GM12891 (cell line): ENCODE results near the gene TBC1D22A.

Experiments
- POLR2A ChIP-seq: IDR thresholded peaks from 2 replicates; pipeline ENCODE4 v1.6.1; 2011; ENCODE audit warnings: low read depth, low read length, control low read depth
- POLR2AphosphoS5 ChIP-seq: IDR thresholded peaks from 2 replicates; pipeline ENCODE4 v1.6.1; 2011; ENCODE audit warnings: low read depth, low read length, control low read depth
- POU2F2 ChIP-seq: IDR thresholded peaks from 2 replicates; pipeline ENCODE4 v1.6.1; 2011; ENCODE audit warnings: low read depth, mild to moderate bottlenecking, control low read depth, low read length, moderate library complexity
- TAF1 ChIP-seq: IDR thresholded peaks from 2 replicates; pipeline ENCODE4 v1.6.1; 2011; ENCODE audit warnings: low read depth, low read length, control low read depth

GRCh38 chr22:47220752-47221151, 458.3 kb downstream of the TBC1D22A start:
- no peak for TF ChIP-seq TAF1
- TF ChIP-seq POLR2A: no peak
- TF ChIP-seq POLR2AphosphoS5: no peak
- no peak for TF ChIP-seq POU2F2
